GM18511 (cell line): Measurements from ENCODE around the gene ITSN2.
"Not testable (repeated sequence)": the region's sequence is repeated elsewhere in the genome, so short reads cannot be mapped to it uniquely, and the experiment has no call there.

Experiments used
- ATAC-seq: cut with Tn5 transposase; IDR thresholded peaks from one replicate; pipeline ENCODE4 v1.9.1; 2021; ENCODE audit warnings: mild to moderate bottlenecking, moderate library complexity; ENCODE audit not compliant: unreplicated experiment

Gene ITSN2

GRCh38 chr2:24221343-24222050 is 138.8 kb downstream of the ITSN2 start:
- no peak for ATAC-seq

- no peak for ATAC-seq
These were observed 139.6 kb downstream of the ITSN2 start for GRCh38 chr2:24220554-24221291.

- peak; percentile 98 for ATAC-seq
These were observed 145.5 kb downstream of the ITSN2 start for GRCh38 chr2:24214880-24215279.

- ATAC-seq, result no peak
These were observed 148.9 kb downstream of the ITSN2 start for GRCh38 chr2:24211408-24211807.

GRCh38 chr2:24210723-24211122 is 149.6 kb downstream of the ITSN2 start:
- ATAC-seq, result no peak

- ATAC-seq, result no peak
These were observed 150.3 kb downstream of the ITSN2 start for GRCh38 chr2:24210106-24210455.

GRCh38 chr2:24209389-24210105 is 150.8 kb downstream of the ITSN2 start:
- ATAC-seq, result no peak

GRCh38 chr2:24208490-24208889 is 151.8 kb downstream of the ITSN2 start:
- no peak for ATAC-seq

- ATAC-seq, result no peak
These were observed 153.0 kb downstream of the ITSN2 start for GRCh38 chr2:24207359-24207758.

- no peak for ATAC-seq
These were observed 153.6 kb downstream of the ITSN2 start for GRCh38 chr2:24206714-24207113.

- no peak for ATAC-seq
These were observed 154.1 kb downstream of the ITSN2 start for GRCh38 chr2:24206242-24206641.

- ATAC-seq, result no peak
These were observed 155.2 kb downstream of the ITSN2 start for GRCh38 chr2:24205131-24205530.

GRCh38 chr2:24204505-24204904 is 155.8 kb downstream of the ITSN2 start:
- ATAC-seq, result no peak

- ATAC-seq, result no peak
These were observed 156.6 kb downstream of the ITSN2 start for GRCh38 chr2:24203787-24204150.

GRCh38 chr2:24203029-24203786 is 157.1 kb downstream of the ITSN2 start:
- no peak for ATAC-seq

- ATAC-seq, result no peak
These were observed 159.5 kb downstream of the ITSN2 start for GRCh38 chr2:24200799-24201198.

- no peak for ATAC-seq
These were observed 160.3 kb downstream of the ITSN2 start for GRCh38 chr2:24199968-24200590.

GRCh38 chr2:24197213-24197612 is 163.1 kb downstream of the ITSN2 start:
- ATAC-seq, result not testable (repeated sequence)

- ATAC-seq, result no peak
These were observed 168.5 kb downstream of the ITSN2 start for GRCh38 chr2:24191848-24192247.

GRCh38 chr2:24191156-24191555 is 169.2 kb downstream of the ITSN2 start:
- no peak for ATAC-seq

GRCh38 chr2:24190503-24190902 is 169.8 kb downstream of the ITSN2 start:
- no peak for ATAC-seq
